Nephron progenitor cell (in vitro differentiated cells): ENCODE results near the gene SP6.
A peak's percentile ranks its signal among the peaks of the same experiment; 100 is the strongest.

ENCODE experiments used
- DNase-seq: peaks from one replicate; pipeline ENCODE4 v3.0.0; 2021
- H3K27ac Mint-ChIP-seq: 2 replicates; pipeline ENCODE4 v1.8.0; 2021; ENCODE audit warnings: mild to moderate bottlenecking, moderate library complexity, mixed read lengths
- H3K27me3 Mint-ChIP-seq: 2 replicates; pipeline ENCODE4 v1.8.0; 2021; ENCODE audit warnings: mild to moderate bottlenecking, low read depth, mixed read lengths; ENCODE audit not compliant: poor library complexity
- H3K36me3 Mint-ChIP-seq: 2 replicates; pipeline ENCODE4 v1.8.0; 2021; ENCODE audit warnings: low read depth, mixed read lengths
- H3K4me1 Mint-ChIP-seq: 2 replicates; pipeline ENCODE4 v1.8.0; 2021; ENCODE audit warnings: mixed read lengths
- H3K4me3 Mint-ChIP-seq: 2 replicates; pipeline ENCODE4 v1.8.0; 2021; ENCODE audit warnings: mild to moderate bottlenecking, moderate library complexity, mixed read lengths
- H3K9me3 Mint-ChIP-seq: 2 replicates; pipeline ENCODE4 v1.8.0; 2021; ENCODE audit warnings: mild to moderate bottlenecking, moderate library complexity, mixed read lengths
- TF ChIP-seq, protein P1 (sequence below): fragments of 200-600 bp; sonication (generic); IDR thresholded peaks from 2 replicates; pipeline ENCODE4 v1.5.0; 2021; ENCODE audit warnings: antibody characterized with exemption

SP6 gene

DNA sequence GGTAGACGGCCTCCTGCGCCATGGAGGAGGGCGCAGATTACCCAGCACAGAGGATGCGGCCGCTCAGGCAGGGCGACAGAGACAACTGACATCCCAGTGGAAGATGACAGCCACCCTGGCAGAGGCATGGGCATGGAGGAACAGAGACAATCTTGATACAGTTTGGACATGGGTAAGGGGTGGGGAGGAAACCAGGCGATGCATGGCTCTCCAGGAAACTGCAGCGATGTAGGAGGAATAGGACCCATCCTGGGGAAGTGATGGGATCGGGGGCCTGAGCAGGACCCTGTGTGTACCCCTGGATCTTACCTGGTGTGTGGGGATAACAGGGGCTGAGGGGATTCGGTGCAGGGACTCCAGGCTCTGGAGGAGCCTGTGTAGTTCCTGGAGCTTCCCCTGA is 34.0 kb downstream of the SP6 start:
- Mint-ChIP-seq H3K4me1 (peaks cover 17% of the 10 kb centered on the region), H3K27me3 (peaks cover 11% of the 10 kb centered on the region), H3K36me3 (no peaks in the 10 kb centered on the region), H3K27ac (peak overlapping the region; percentile 39), H3K9me3 (no peaks in the 10 kb centered on the region), H3K4me3 (no peak overlapping the region)
- DNase-seq, result no peak
- TF ChIP-seq, protein P1, sequence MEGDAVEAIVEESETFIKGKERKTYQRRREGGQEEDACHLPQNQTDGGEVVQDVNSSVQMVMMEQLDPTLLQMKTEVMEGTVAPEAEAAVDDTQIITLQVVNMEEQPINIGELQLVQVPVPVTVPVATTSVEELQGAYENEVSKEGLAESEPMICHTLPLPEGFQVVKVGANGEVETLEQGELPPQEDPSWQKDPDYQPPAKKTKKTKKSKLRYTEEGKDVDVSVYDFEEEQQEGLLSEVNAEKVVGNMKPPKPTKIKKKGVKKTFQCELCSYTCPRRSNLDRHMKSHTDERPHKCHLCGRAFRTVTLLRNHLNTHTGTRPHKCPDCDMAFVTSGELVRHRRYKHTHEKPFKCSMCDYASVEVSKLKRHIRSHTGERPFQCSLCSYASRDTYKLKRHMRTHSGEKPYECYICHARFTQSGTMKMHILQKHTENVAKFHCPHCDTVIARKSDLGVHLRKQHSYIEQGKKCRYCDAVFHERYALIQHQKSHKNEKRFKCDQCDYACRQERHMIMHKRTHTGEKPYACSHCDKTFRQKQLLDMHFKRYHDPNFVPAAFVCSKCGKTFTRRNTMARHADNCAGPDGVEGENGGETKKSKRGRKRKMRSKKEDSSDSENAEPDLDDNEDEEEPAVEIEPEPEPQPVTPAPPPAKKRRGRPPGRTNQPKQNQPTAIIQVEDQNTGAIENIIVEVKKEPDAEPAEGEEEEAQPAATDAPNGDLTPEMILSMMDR, result no peak

DNA sequence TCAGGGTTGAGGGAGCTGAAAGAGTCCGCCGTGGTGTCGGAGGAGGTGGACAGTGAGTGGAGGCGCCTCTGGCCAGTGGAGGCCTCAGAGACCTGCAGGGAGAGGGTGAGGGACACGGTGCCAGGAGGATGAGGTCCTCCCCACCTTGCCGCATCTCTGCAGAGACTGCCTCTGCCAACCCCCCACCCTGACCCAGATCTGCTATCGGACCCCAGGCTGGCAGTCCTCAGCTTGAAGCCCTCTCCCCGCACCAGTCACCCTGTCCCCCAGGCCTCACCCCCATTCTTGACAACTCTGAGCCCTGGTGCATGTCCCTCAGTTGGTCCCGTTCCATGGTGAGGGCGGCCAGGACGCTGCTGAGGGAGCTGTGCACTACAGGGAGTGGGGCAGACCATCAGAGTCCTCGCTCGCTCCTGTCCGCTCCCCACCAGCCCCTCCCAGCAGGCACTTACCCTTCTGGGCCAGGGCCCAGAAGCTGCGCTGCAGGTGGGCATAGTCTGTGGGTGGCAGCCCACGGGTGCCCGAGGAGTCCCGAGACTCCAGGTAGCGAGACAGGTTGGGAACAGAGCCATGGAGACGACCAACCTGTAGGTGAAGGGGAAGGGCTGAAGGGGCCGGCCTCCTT is 34.7 kb downstream of the SP6 start:
- Mint-ChIP-seq H3K4me1 (peaks cover 10% of the 10 kb centered on the region), H3K36me3 (no peaks in the 10 kb centered on the region), H3K27ac (no peak overlapping the region), H3K9me3 (no peaks in the 10 kb centered on the region), H3K4me3 (no peak overlapping the region), H3K27me3 (peaks cover 8% of the 10 kb centered on the region)
- TF ChIP-seq, protein P1, result no peak
- DNase-seq, result no peak

DNA sequence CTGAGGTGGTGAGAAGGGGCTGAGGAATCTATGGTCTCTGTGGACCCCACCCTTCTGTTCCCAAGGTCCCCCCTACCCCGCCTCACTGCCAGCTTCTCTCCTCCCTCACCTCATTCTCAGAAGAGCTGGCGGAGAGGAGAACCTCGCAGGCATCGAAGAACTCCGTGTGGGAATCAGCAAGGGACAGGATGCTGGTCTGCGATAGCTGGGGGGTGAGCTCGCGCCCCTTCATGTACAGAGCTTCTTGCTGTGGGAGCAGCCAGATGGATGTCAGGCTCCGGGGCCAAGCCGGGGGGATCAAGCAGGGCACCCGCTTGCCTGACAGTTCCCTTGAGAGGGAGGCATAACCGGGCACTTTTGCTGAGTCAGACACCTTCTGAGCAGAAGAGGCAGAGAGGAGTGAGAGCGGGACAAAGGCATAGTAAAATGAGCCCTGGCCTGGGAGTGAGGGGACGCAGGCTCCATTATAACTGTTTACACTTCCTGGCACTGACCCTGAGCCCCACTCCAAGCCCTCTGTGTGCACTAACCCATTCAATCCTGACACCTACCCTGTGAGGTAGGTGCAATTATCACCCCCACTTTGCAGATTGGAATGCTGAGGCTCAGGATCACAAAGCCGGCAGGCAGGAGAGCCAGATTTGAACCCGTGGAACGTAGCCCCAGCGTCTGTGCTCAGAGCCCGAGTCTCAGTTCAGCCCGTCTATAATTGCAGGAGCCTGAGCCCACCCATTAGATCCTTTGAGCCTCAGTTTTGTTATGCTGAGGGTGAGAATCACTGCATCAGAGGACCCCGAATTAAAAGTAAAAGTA is 35.7 kb downstream of the SP6 start:
- H3K36me3 Mint-ChIP-seq, result no peaks in the 10 kb centered on the region
- no peaks in the 10 kb centered on the region for H3K9me3 Mint-ChIP-seq
- H3K4me3 Mint-ChIP-seq, result no peak overlapping the region
- TF ChIP-seq, protein P1, result no peak
- peaks cover 4% of the 10 kb centered on the region for H3K4me1 Mint-ChIP-seq
- peaks cover 8% of the 10 kb centered on the region for H3K27me3 Mint-ChIP-seq
- H3K27ac Mint-ChIP-seq, result no peak overlapping the region
- no peak for DNase-seq

DNA sequence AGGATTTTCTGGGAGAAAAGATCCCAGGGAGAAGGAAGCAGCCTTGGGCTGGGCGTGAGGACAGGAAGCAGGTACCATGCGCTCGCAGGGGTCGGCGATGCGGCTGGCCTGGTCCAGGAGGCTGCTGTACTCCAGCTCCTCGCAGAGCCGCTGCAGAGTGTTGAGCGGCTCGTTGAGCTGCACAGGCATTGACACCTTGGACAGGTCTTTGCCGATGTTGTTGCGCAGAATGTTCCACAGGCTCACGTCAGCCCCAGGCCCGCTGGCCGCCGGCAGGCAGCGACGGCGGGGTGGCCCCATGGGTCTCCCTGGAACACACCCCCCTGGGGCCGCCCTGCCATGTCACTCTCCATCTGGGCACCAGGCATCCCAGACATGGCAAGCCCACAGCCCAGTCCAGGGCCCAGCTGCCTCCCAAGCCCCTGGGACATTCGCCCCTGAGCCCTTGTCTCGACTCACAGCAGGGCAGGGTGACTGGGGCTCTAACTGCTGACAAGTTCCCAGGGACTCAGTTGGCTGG is 37.4 kb downstream of the SP6 start:
- no peaks in the 10 kb centered on the region for H3K36me3 Mint-ChIP-seq

DNA sequence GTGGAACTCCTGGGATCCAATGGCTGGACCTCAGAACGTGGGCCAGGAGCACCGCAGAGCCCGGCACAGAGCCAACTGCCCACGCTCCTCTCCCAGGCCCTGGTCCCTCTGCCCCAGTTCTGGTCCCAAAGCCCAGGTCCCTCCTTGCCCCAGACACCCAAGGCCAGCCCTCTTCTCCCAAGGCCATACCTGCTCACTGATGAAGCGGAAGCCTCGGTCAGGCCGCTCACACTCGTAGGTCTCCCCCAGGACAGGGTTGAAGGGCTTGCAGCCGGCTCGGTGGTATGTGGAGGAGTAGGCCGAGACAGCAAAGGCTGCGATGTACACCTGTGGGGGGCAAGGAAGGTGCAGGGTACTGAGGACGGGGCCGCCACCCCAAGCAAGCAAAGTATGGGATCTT is 37.9 kb downstream of the SP6 start:
- H3K27ac Mint-ChIP-seq, result no peak overlapping the region
- DNase-seq, result no peak

More for the DNA sequence above, 37.4 kb downstream of the SP6 start:
- Mint-ChIP-seq H3K27ac (no peak overlapping the region), H3K4me3 (no peak overlapping the region), H3K9me3 (no peaks in the 10 kb centered on the region), H3K4me1 (peaks cover 6% of the 10 kb centered on the region), H3K27me3 (peaks cover 5% of the 10 kb centered on the region)
- TF ChIP-seq, protein P1, result no peak
- no peak for DNase-seq

More for the DNA sequence above, 37.9 kb downstream of the SP6 start:
- Mint-ChIP-seq H3K36me3 (no peaks in the 10 kb centered on the region), H3K9me3 (no peaks in the 10 kb centered on the region), H3K27me3 (peaks cover 5% of the 10 kb centered on the region), H3K4me1 (peaks cover 6% of the 10 kb centered on the region), H3K4me3 (no peak overlapping the region)
- TF ChIP-seq, protein P1, result no peak
